Astrocyte (in vitro differentiated cells and primary cell): ENCODE data around the gene NUDT21.

ENCODE experiments used
- EZH2 ChIP-seq: IDR thresholded peaks from 2 replicates; pipeline ENCODE4 v1.6.1; 2012; ENCODE audit warnings: mild to moderate bottlenecking, low read length, inconsistent platforms; ENCODE audit not compliant: insufficient read depth
- TF ChIP-seq, protein P1 (sequence below): IDR thresholded peaks from 2 replicates; pipeline ENCODE4 v1.5.1; 2011; ENCODE audit warnings: low read depth, mild to moderate bottlenecking, inconsistent platforms, low read length, moderate library complexity; ENCODE audit not compliant: insufficient read depth

GRCh38 chr16:56436258-56436657, 14.9 kb downstream of the NUDT21 start:
- TF ChIP-seq, protein P1, sequence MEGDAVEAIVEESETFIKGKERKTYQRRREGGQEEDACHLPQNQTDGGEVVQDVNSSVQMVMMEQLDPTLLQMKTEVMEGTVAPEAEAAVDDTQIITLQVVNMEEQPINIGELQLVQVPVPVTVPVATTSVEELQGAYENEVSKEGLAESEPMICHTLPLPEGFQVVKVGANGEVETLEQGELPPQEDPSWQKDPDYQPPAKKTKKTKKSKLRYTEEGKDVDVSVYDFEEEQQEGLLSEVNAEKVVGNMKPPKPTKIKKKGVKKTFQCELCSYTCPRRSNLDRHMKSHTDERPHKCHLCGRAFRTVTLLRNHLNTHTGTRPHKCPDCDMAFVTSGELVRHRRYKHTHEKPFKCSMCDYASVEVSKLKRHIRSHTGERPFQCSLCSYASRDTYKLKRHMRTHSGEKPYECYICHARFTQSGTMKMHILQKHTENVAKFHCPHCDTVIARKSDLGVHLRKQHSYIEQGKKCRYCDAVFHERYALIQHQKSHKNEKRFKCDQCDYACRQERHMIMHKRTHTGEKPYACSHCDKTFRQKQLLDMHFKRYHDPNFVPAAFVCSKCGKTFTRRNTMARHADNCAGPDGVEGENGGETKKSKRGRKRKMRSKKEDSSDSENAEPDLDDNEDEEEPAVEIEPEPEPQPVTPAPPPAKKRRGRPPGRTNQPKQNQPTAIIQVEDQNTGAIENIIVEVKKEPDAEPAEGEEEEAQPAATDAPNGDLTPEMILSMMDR = no peak
- no peak for TF ChIP-seq EZH2
